ENCODE measurements around the gene CLK3. TPM values are rescaled to one million over a fixed set of nuclear protein-coding genes. Genes with fewer than 3 reads are reported as not detected.

Gene CLK3
- total RNA-seq, 2 experiments from 2014 or later = 159 to 168 TPM

DNA sequence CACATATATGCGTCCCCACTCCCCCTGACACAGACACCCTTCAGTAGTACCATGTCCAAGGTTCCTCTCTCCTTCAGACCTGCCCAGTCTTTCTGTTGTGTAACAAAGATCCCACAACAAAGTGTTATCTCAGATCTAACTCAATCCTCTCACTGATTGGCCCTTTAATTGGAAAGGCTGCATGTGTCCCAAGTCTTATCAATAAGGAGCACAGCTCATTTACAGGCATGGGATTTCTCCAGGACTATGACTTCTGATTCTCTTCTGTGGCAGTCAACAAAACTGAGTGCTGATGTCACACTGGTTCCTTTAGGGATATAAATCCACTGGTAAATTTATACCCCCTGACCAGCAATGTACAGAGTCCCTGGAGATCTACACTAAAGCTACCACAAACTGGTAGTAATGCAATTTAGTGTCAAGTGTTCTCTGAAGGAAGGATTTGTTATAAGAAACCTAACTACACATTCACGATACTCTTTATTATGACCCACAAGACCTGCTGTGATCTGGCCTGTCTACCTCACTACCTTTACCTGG is 28.1 kb downstream of the CLK3 start:
- DNase-seq = no peak
- no peaks in the 10 kb centered on the region for H3K9me3 Mint-ChIP-seq
- H3K4me1 Mint-ChIP-seq (ENCODE audit: low read depth) = peaks cover 20% of the 10 kb centered on the region
- intact Hi-C loops (cut with micrococcal nuclease) = no loop called here
- peak overlapping the region; percentile 17 for H3K27ac Mint-ChIP-seq
- TF ChIP-seq, protein P1, sequence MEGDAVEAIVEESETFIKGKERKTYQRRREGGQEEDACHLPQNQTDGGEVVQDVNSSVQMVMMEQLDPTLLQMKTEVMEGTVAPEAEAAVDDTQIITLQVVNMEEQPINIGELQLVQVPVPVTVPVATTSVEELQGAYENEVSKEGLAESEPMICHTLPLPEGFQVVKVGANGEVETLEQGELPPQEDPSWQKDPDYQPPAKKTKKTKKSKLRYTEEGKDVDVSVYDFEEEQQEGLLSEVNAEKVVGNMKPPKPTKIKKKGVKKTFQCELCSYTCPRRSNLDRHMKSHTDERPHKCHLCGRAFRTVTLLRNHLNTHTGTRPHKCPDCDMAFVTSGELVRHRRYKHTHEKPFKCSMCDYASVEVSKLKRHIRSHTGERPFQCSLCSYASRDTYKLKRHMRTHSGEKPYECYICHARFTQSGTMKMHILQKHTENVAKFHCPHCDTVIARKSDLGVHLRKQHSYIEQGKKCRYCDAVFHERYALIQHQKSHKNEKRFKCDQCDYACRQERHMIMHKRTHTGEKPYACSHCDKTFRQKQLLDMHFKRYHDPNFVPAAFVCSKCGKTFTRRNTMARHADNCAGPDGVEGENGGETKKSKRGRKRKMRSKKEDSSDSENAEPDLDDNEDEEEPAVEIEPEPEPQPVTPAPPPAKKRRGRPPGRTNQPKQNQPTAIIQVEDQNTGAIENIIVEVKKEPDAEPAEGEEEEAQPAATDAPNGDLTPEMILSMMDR (IDR thresholded peaks at IDR 0.05) = no peak
- H3K4me3 Mint-ChIP-seq = no peak overlapping the region
- H3K36me3 Mint-ChIP-seq (ENCODE audit: low read depth) = peaks cover 2% of the 10 kb centered on the region
- ATAC-seq = no peak
- ChIA-PET POLR2A (interaction anchor here (1.3 kb wide), 1 partner anchor 8 kb away, joined by 4 read pairs; no protein-coding TSS in a partner anchor), CTCF (interaction anchor here (1.7 to 14.7 kb wide), 3 partner anchors 7 to 122 kb away, joined by 9 to 576 read pairs (median 24); no protein-coding TSS in a partner anchor)
- no peaks in the 10 kb centered on the region for H3K27me3 Mint-ChIP-seq

DNA sequence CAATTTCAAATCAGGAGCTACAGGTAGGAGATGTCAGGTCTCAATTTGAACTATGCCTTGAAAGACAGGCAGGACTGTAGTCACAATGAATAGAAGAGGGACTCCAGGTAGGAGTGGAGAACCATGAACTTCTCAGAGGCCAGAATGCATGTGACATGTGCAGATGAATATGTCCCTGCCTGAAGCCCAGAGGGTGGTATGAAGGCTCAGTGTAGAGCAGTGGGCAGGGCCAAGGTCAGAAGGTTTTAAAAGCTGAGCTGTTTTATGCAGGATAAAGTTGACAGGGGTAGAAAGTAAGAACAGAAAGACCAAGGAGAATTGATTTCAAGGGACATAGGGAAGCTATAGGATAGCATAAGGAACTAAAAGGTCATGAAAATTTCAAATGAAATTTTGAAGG is 30.8 kb downstream of the CLK3 start:
- no peaks in the 10 kb centered on the region for H3K9me3 Mint-ChIP-seq
- H3K4me1 Mint-ChIP-seq (ENCODE audit: low read depth) = peaks cover 14% of the 10 kb centered on the region
- no peak for DNase-seq
- CTCF ChIA-PET = interaction anchor here (0.8 to 4.6 kb wide), 4 partner anchors 10 to 122 kb away, joined by 3 to 24 read pairs (median 8); no protein-coding TSS in a partner anchor
- intact Hi-C loops (cut with micrococcal nuclease) = no loop called here
- H3K27me3 Mint-ChIP-seq = no peaks in the 10 kb centered on the region
- ATAC-seq = no peak
- no peak overlapping the region for H3K27ac Mint-ChIP-seq
- POLR2A ChIA-PET = interaction anchor here (1.3 kb wide), 1 partner anchor 14 kb away, joined by 4 read pairs; no protein-coding TSS in a partner anchor
- no peak overlapping the region for H3K4me3 Mint-ChIP-seq
- TF ChIP-seq, protein P1 (IDR thresholded peaks at IDR 0.05) = no peak
- H3K36me3 Mint-ChIP-seq (ENCODE audit: low read depth) = no peaks in the 10 kb centered on the region

DNA sequence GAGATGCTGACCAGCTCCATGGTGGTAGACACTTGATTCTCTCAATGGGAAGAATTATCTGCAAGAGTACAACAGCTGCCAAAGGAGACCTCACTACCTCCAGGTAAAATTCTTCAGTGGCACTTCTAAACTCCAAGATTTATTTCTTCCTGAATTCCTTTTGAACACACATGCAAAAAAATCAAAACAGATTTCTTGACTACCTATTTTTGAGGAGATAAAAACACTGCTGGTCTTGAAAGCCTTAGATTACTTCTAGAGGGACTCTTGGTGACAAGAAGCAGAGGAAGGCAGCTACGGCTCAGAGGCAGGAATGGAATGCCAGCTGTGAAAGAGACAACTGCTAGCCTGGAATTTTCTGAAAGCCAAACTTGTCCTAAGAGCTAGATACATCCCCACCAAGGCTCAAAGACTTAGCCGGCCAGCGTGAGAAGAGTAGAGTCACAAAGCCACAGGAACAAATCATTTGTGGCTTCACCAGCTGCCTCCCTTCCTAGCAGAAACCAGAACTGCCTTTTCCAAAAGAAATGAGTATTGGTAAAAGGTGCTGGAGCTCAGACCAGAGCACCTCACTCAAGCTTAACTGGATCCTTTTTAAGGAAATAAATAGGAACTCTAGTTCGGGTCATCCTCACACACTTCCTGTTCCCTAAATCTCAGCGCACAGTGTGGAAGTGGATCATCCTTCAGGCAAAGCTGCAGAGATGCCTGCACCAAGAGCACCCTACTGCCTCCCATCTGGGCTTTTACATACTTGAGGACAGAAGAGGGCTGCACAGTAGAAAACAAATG is 32.6 kb downstream of the CLK3 start:
- Mint-ChIP-seq H3K4me1 (ENCODE audit: low read depth) (no peaks in the 10 kb centered on the region), H3K27ac (no peak overlapping the region), H3K9me3 (no peaks in the 10 kb centered on the region), H3K36me3 (ENCODE audit: low read depth) (no peaks in the 10 kb centered on the region), H3K4me3 (no peak overlapping the region), H3K27me3 (no peaks in the 10 kb centered on the region)
- TF ChIP-seq, protein P1 (IDR thresholded peaks at IDR 0.05) = no peak
- POLR2A ChIA-PET = interaction anchor here (0.6 to 1.0 kb wide), 2 partner anchors 15 to 16 kb away, joined by 3 read pairs; no protein-coding TSS in a partner anchor
- ATAC-seq (no peak), DNase-seq (no peak)
- CTCF ChIA-PET = interaction anchor here (1.3 to 2.8 kb wide), 5 partner anchors 13 to 123 kb away, joined by 3 to 12 read pairs (median 5); no protein-coding TSS in a partner anchor
- intact Hi-C loops (cut with micrococcal nuclease) = no loop called here

DNA sequence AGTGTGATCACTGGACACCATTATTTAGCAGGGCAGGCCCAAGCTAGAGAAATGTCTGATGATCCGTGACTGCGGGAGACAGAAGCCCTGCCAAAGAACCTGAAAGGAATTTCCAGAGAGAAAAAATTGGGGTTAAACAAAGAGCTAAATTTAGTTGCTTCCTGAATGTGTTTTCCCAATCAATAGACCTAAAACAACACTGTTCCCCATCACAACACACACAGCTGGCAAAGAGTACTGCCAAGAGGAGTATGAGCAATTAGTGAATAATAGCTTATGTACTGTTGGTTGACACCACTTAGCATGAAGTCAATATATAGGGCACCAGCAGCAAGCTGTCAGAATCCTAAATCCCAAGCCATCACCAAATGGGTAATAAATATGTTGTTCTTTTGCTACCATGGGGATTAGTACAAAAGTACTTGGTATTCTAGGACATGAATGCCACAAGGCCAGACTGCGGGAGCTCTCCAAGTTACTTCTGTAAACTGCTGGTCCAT is 35.7 kb downstream of the CLK3 start:
- no peak overlapping the region for H3K4me3 Mint-ChIP-seq
- no peaks in the 10 kb centered on the region for H3K9me3 Mint-ChIP-seq
- ATAC-seq (no peak), DNase-seq (no peak)
- intact Hi-C loops (cut with micrococcal nuclease) = no loop called here
- H3K27me3 Mint-ChIP-seq = no peaks in the 10 kb centered on the region
- POLR2A ChIA-PET = interaction anchor here (0.9 to 1.2 kb wide), 2 partner anchors 8 to 24 kb away, joined by 3 to 4 read pairs; no protein-coding TSS in a partner anchor
- H3K27ac Mint-ChIP-seq = no peak overlapping the region
- peaks cover 7% of the 10 kb centered on the region for H3K4me1 Mint-ChIP-seq (ENCODE audit: low read depth)
- TF ChIP-seq, protein P1 (IDR thresholded peaks at IDR 0.05) = no peak
- H3K36me3 Mint-ChIP-seq (ENCODE audit: low read depth) = peaks cover 2% of the 10 kb centered on the region
- CTCF ChIA-PET = interaction anchor here (0.7 to 1.4 kb wide), 6 partner anchors 11 to 121 kb away, joined by 3 to 5 read pairs (median 4); no protein-coding TSS in a partner anchor

Measured in activated CD8-positive, alpha-beta T cell treated with anti-CD3 and anti-CD28 coated beads for 36 hours (primary cell).